Measurements from ENCODE around the gene SLX9.
"Not testable (repeated sequence)": the region's sequence is repeated elsewhere in the genome, so short reads cannot be mapped to it uniquely, and the experiment has no call there.

The SLX9 gene

DNA sequence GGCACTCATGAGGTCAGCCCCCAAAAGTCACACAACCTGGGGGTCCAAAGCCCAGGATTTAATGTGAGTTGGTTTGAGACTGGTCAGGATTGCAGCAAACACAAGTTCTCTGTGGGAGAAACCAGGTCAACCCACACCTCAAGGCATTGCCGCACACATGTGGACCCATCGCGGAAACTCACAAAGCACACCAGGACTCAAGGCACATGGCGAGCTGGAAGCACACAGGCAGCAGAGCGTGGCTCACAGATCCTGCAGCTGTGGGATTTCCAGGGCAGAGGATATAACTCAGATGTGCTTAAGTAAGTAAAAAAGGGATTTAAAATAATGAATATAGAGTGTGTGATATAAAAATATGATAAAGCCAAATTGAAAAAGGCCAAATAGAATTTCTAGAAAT lies 82.9 kb downstream of the SLX9 start:
- no peak for DNase-seq

DNA sequence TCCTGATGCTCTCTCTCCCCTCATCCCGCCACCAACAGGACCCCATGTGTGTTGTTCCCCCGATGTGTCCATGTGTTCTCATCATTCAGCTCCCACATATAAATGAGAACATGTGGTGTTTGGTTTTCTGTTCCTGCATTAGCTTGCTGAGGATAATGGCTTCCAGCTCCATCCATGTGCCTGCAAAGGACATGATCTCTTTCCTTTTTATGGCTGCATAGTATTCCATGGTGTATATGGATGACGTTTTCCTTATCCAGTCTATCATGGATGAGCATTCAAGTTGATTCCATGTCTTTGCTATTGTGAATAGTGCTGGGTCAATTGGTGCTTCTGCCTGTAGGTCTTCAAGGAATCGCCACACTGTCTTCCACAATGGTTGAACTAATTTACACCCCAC lies 84.7 kb downstream of the SLX9 start:
- DNase-seq = not testable (repeated sequence)

DNA sequence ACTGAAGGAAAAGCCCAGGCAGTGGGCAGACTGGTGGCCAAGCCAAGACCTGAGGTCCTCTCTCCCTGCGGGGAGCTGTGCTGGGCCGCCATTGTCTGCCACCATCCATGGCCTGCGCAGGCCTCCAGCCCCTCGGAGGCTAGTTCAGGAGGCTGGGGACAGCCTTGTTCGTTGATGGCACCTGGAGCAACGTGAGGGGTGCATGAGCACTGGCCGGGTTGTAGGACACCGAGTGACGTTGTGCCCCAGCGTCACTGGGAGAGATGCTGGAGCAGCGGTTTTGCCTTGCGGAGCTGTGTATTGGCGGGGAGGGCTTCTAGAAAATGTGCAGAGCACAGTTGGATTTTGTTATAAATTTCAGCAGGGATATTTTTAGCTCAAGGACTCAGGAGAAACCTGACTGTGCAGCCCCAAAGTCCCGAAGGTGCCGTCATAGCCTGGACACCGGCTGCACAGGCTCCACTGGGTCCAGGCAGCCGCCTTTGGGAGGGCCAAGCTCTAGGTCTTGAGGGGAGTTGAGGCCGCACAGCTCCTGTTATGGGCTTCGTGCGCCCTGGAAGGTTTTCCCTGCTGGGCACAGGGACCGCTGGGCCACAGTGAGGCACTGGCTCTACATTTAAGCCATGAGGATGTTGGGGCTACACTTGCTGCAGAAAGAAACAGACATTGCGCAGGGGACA lies 86.4 kb downstream of the SLX9 start:
- DNase-seq = no peak
